ENCODE data around the gene GALNT14. TPM values are rescaled to one million over a fixed set of nuclear protein-coding genes. Genes with fewer than 3 reads are reported as not detected.

The GALNT14 gene
- polyA plus RNA-seq, 3 donors from 2014 or later, result not detected

DNA sequence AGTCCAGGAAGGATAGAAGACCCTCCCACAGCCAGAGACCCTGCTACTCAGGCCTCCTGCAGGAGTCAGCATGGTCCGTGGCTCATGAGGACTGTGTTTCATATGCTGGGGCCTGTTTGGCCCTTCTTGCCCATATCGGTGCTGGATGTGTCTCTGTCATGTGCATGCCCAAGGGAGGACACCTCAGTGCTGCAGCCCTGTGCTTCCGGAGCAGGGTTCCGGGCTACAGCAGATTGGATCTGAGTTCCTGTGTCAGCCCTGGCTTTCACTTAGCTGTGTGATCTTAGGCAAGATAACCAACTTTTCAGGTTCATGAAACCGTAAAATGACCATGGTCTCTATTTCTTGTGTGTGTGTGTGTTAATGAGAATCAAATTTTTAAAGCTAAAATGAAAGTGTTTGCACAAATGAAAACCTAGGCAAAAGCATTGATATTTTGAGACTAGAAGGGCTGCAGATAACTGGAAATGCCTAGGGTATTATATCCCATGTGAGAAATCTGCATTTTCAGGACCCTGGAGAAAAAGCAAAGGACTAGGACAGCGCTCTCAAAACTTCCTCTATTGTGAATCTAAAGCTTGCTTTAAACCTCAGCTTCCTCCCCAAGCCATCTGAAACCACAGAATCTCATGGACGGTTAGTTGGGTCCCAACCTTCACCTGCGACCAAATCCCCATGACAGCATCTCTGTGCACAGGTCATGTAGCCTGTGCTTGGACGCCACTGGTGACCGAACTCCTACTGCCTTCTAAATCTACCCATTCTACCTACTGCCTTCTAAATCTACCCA is 272.2 kb downstream of the GALNT14 start:
- peaks cover 0 to 12% (median 0%) of the 10 kb centered on the region in 3 donors for H3K27me3 Mint-ChIP-seq (ENCODE audit: low read depth in 3 of 3)
- no peak for DNase-seq
- H3K9me3 Mint-ChIP-seq, result peaks cover 0 to 4% (median 0%) of the 10 kb centered on the region in 6 donors
- no peaks in the 10 kb centered on the region for H3K36me3 Mint-ChIP-seq
- peaks cover 0 to 2% of the 10 kb centered on the region in 2 donors for H3K4me1 Mint-ChIP-seq
- H3K27ac Mint-ChIP-seq, result no peak overlapping the region
- H3K4me3 Mint-ChIP-seq, result no peak overlapping the region

DNA sequence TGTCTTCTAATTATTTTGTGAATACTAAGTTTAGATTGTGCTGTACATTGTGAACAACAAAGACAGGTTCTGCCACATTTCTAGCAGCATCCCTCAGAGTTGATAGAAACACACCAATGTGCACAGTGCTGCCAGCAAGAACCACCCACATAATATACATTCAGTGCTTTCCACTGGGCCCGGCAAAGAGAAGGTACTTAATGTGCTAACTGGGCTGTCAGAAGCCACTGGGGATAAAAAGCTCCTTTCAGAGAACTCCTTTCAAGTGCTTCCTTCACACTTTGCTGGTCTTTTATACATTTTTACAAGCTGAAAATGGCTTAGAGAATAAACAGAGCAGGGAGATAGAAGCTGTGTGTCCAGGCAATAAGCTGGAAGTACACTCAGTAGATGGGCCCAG is 273.0 kb downstream of the GALNT14 start:
- Mint-ChIP-seq H3K27me3 (ENCODE audit: low read depth in 3 of 3) (peaks cover 0 to 12% (median 0%) of the 10 kb centered on the region in 3 donors), H3K4me1 (peaks cover 0 to 2% of the 10 kb centered on the region in 2 donors), H3K4me3 (no peak overlapping the region), H3K36me3 (no peaks in the 10 kb centered on the region), H3K9me3 (peaks cover 0 to 4% (median 0%) of the 10 kb centered on the region in 6 donors), H3K27ac (no peak overlapping the region)
- DNase-seq, result no peak

DNA sequence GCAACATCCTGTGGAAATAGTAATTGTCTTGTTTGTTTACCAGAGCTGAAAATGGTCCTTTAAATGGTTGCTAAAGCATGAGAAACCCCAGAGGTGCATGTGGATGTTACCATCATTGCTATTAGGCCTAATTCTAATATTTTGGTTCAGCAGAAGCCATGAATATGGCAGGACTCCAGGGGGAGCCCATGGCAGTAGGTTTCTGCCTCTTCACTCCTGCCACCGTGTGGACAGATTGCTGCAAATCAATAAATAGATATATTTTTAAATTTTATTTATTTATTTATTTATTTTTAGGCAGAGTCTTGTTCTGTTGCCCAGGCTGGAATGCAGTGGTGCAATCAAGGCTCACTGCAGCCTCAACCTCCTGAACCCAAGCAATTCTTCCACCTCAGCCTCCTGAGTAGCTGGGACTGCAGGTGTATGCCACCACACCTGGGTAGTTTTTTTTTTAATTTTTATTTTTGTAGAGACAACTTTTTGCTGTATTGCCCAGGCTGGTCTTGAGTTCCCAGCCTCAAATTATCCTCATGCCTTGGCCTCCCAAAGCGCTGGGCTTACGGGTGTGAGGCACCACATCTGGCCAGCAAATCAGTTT is 276.1 kb downstream of the GALNT14 start:
- H3K4me1 Mint-ChIP-seq, result peaks cover 0 to 2% of the 10 kb centered on the region in 2 donors

DNA sequence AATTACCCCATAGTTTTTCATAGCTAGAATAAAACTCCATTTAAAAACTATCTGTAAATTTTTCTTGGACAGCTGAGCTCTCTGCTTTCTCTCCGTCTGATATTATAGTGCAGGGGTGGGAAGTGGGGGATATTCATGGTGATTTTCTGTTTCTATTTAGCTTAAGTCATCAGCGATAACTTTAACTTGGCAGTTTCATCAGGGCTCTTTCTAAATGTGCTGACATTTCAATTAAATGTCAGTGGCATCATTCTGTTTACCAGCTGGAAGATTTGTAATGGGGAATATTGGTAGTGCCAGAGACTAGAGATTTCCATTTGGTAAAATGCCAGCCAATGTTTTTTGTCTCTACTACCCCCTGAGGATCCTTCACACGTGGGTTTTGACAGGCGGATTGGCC is 277.5 kb downstream of the GALNT14 start:
- no peak overlapping the region for H3K4me3 Mint-ChIP-seq

More for the DNA sequence above, 276.1 kb downstream of the GALNT14 start:
- peak; percentile 2 to 18 (median 17) for DNase-seq
- H3K9me3 Mint-ChIP-seq, result peaks cover 0 to 4% (median 0%) of the 10 kb centered on the region in 6 donors
- no peaks in the 10 kb centered on the region for H3K36me3 Mint-ChIP-seq
- no peak overlapping the region for H3K4me3 Mint-ChIP-seq
- no peak overlapping the region for H3K27ac Mint-ChIP-seq
- H3K27me3 Mint-ChIP-seq (ENCODE audit: low read depth in 3 of 3), result peaks cover 0 to 6% (median 0%) of the 10 kb centered on the region in 3 donors

More for the DNA sequence above, 277.5 kb downstream of the GALNT14 start:
- no peaks in the 10 kb centered on the region for H3K36me3 Mint-ChIP-seq
- H3K27ac Mint-ChIP-seq, result no peak overlapping the region
- H3K9me3 Mint-ChIP-seq, result no peaks in the 10 kb centered on the region
- no peak for DNase-seq
- no peaks in the 10 kb centered on the region for H3K27me3 Mint-ChIP-seq (ENCODE audit: low read depth in 3 of 3)
- H3K4me1 Mint-ChIP-seq, result no peaks in the 10 kb centered on the region

Other genes starting within 250 kb of the GALNT14 start
- gene CAPN14, start 79.1 kb upstream of the GALNT14 start, polyA plus RNA-seq, result not detected
- 1 to 10 TPM; 3.6 to 4.9 (median 3.7) TPM for gene EHD3, start 95.7 kb upstream of the GALNT14 start, polyA plus RNA-seq